Suppressor macrophage treated with lipopolysaccharide for 1 hour (primary cell): Measurements from ENCODE around the gene JAGN1.
A peak's percentile ranks its signal among the peaks of the same experiment; 100 is the strongest.
"Not testable (repeated sequence)": the region's sequence is repeated elsewhere in the genome, so short reads cannot be mapped to it uniquely, and the experiment has no call there.

ENCODE experiments used
- DNase-seq, 3 donors: peaks; one replicate each; pipeline ENCODE4 v3.0.0-alpha.2; 2020 to 2022

Gene JAGN1

DNA sequence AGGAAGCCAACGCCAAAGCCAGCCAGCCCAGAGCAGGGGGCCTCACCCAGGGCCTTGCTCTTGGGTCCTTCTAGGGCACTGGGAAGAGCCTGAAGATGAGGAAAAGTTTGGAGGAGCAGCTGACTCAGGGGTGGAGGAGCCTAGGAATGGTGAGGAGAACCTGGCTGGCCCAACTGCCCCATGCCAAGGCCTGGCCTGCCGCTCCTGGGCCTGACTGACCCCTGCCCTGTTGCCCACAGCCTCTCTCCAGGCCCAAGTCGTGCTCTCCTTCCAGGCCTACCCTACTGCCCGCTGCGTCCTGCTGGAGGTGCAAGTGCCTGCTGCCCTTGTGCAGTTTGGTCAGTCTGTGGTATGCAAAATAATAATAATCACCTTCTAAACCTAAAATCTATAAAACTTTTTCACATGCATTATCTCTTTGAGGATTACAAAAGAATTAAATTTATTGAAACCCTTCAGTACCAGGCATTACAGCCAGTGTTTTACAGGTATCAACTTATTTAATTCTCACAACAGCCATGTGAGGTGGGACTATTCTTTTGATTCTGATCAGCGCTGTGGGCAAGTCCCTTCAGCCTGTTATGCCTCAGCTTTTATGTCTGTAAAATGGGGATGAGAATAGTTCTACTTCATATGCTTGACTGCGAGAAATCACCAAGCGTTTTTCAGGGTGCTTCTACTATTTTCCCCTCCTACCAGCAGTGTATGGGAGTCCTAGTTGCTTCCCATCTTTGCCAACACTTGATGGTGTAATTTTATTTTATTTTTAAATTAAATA lies 28.0 kb downstream of the JAGN1 start:
- no peak for DNase-seq

DNA sequence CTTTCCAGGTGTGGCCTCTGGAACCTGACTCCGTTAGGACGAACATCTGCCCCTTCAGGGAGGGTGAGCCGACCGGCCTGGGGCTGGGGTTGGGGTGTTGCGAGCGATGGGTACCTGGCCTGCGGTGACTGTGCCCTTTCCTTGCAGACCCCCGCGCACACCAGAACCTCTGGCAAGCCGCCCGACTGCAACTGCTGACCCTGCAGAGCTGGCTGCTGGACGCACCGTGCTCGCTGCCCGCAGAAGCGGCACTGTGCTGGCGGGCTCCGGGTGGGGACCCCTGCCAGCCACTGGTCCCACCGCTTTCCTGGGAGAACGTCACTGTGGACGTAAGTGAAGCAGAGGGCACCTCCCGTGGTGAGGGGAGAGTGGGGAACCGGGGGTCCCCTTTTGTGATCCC lies 37.7 kb downstream of the JAGN1 start:
- DNase-seq: no peak

DNA sequence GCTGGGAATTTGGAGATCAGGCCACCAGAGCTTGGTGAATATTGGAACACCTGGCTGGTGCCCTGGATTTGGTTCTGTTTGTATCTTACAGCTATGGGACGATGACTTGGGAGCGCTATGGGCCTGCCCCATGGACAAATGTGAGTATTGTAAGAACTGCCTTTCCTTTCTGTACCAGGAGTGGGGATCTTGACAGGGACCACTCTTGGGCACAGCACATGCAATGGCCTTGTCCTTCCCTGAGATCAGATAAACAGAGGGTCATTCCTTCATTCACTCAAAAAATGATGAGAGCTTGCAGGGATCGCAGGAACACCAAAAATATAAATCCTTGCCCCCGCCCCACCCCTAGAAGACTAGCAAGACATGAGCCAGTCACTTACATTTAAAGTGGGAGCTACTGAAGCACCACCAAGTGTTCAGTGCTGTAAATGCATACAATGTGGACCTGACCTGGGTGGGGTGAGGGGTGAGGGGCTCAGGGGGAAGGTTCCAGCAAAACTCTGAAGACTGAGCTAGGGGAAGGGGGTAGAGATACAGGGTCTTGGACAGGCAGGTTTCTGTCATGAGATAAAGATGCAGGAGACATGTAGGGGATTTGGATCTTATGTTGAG lies 40.5 kb downstream of the JAGN1 start:
- DNase-seq: peak in 1 of 3 donors; percentile 20

DNA sequence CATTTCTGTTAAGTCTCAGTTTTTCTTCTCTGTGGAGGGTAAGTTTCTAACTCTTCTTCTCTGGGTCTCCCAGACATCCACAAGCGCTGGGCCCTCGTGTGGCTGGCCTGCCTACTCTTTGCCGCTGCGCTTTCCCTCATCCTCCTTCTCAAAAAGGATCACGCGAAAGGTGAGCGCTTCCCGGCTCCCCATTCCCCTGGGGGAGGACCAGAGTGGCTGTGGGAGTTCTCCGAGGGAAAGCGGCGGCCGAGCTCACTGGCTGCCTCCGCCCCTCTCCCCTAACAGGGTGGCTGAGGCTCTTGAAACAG lies 42.1 kb downstream of the JAGN1 start:
- DNase-seq: no peak

DNA sequence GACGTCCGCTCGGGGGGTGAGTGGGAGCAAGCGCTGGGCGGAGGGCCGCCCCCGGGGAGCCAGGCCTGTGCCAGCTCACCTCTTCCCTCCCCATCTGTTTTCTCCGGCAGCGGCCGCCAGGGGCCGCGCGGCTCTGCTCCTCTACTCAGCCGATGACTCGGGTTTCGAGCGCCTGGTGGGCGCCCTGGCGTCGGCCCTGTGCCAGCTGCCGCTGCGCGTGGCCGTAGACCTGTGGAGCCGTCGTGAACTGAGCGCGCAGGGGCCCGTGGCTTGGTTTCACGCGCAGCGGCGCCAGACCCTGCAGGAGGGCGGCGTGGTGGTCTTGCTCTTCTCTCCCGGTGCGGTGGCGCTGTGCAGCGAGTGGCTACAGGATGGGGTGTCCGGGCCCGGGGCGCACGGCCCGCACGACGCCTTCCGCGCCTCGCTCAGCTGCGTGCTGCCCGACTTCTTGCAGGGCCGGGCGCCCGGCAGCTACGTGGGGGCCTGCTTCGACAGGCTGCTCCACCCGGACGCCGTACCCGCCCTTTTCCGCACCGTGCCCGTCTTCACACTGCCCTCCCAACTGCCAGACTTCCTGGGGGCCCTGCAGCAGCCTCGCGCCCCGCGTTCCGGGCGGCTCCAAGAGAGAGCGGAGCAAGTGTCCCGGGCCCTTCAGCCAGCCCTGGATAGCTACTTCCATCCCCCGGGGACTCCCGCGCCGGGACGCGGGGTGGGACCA lies 42.6 kb downstream of the JAGN1 start:
- peak; percentile 89 to 93 (median 90) for DNase-seq

DNA sequence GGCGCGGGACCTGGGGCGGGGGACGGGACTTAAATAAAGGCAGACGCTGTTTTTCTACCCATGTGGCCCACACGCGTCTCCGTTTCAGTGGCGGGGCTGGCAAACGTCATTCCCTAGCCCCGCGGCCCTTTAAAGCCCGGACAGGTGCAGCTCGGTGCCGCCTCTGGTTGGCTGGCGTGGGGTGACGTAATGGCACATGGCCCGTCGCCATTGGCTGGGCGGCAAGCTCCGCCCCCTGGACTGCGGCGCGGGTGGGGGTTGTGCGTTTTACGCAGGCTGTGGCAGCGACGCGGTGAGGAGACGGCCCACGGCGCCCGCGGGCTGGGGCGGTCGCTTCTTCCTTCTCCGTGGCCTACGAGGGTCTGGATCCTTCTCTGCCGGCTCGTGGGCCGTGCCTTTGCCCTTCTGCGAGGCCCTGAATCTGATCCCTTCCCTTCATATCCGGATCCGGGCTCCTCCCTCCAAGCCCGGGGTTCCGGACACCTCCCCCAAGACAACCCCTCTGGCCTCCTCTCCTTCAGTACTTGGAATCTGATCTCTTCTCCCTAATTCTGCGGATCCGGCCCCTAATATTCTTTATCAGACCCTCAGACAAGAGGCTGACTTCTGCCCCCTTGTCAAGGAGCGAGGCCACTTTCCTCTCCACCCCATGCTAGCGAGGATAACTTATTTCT lies 43.3 kb downstream of the JAGN1 start, which contains the start of gene CRELD1:
TSS of gene CRELD1 (plus strand) at position 274 of the 674 bp plus-strand sequence. CDS start 605 bp downstream, outside the sequence.
- peak; percentile 97 to 98 (median 97) for DNase-seq

DNA sequence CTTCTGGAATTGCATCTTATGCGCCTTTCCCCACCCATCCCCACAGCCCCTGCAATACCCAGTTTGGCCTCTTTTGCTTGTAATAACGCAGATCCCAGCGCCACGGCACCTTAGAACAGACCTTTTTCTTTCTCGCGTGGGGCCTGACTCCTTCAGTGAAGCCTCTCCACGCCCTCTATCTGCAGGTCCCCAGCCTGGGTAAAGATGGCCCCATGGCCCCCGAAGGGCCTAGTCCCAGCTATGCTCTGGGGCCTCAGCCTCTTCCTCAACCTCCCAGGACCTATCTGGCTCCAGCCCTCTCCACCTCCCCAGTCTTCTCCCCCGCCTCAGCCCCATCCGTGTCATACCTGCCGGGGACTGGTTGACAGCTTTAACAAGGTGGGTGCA lies 43.8 kb downstream of the JAGN1 start:
- peak in 1 of 3 donors; percentile 29 for DNase-seq

DNA sequence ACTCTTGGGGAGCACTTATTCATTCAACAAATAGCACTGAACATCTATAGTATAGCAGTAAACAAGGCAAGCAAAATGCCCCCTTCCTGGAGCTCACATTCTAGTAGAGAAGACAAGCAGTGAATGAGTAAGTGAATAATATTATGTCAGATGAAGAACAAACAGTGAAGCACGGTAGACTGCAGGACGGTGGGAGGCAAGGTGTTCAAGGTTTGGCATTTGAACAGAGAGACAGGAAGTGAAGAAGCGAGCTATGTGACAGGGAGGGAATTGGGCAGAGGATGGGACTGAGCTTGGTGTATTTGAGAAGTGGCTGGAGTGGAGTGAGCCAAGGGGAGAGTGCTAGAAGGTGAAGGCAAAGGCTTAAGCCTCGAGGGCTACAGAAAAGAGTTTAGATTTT lies 44.6 kb downstream of the JAGN1 start:
- no peak for DNase-seq

DNA sequence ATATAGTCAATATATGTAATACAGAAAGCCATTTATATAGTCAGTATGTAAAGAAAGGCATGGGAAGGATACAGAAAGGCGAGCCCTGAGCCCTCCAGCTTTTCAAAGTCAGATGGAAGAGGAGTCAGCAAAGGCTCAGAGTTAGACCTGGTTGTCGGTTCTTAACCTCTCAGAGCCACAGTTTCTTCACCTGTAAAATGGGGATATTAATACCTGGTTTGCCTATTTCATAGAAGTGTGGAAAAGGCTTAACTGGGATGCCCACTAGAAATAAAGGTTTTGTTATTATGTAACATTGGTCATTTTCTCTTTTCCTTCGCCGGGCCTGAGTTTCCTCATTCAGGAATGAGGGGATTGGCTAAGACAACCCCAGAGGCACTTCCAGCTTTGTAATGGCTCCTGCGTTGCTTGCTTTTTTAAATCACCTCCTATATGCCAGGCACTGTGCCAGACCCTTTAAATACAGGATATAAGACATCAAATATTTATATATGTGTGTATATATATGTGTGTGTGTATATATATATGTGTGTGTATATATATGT lies 45.6 kb downstream of the JAGN1 start:
- peak; percentile 62 to 69 (median 68) for DNase-seq

DNA sequence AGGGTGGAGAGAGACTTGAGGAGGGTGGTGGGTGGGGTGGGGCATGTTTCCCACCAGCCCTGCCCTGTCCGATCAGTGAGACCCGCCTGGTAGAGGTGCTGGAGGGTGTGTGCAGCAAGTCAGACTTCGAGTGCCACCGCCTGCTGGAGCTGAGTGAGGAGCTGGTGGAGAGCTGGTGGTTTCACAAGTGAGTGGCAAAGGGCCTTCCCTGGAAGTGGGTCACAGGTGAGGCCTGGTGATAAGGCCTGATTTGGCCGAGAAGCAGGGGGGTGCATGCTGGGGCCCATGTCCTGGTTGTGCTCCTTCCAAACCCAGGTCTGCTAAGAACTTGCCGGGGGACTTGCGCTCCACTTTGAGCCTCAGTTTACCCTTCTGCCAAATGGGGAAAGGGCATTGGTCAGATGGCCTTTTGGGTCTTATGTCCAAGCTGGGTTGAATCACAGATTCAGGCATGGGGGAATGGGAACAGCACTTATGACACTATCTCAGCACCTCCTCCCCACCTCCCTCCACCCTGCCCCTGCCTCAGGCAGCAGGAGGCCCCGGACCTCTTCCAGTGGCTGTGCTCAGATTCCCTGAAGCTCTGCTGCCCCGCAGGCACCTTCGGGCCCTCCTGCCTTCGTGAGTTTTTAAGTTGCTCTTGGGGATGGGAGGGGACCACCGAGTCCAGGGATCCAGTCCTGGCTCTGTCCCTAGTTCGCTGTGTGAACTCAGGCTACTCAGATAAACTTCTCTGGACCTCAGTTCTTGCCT lies 47.3 kb downstream of the JAGN1 start:
- no peak for DNase-seq

DNA sequence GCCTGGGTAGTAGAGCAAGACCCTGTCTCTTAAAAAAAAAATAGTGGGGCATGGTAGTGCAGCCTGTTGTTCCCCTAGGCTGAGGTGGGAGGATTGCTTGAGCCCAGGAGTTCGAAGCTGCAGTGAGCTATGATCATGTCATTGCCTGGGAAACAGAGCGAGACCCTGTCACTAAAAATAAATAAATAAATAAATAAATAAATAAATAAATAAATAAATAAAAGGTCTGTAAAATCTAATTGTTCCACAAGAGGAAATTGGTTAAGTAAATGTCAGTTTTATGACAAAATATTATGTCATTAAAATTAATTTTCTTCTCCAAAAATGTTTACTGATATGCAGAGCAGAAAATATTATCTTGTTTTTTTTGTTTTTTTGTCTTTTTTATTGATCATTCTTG lies 48.6 kb downstream of the JAGN1 start:
- no peak for DNase-seq

DNA sequence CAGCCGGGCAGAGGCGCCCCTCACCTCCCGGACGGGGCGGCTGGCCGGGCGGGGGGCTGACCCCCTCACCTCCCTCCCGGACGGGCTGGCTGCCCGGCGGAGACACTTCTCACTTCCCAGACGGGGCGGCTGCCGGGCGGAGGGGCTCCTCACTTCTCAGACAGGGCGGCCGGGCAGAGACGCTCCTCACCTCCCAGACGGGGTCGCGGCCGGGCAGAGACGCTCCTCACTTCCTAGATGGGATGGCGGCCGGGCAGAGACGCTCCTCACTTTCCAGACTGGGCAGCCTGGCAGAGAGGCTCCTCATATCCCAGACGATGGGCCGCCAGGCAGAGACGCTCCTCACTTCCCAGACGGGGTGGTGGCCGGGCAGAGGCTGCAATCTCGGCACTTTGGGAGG lies 49.5 kb downstream of the JAGN1 start:
- DNase-seq: not testable (repeated sequence)

DNA sequence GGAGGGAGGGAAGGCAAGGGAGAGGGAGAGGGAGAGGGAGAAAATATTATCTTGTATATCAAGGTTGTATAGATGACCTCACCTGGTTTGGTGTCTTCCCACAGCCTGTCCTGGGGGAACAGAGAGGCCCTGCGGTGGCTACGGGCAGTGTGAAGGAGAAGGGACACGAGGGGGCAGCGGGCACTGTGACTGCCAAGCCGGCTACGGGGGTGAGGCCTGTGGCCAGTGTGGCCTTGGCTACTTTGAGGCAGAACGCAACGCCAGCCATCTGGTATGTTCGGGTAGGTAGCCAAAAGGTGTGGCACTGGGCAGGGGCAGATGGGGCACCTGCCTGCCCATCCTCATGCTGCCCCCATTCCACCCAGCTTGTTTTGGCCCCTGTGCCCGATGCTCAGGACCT lies 50.3 kb downstream of the JAGN1 start:
- DNase-seq: no peak

DNA sequence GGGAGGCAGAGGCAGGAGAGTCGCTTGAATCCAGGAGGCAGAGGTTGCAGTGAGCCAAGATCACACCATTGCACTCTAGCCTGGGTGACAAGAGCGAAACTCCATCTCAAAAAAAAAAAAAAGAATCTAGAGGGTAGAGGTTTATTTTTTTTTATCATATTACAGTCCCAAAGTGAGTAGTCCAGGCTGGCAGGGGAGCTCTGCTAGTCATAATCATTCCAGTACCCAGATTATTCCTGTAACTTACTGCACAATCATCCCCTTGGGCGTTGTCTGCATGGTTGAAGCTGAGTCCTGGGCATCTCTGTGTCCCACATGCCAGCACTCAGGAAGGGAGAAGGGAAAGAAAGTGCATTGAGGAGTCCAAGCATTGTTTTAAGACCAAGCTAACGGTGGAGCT lies 51.8 kb downstream of the JAGN1 start:
- no peak for DNase-seq

DNA sequence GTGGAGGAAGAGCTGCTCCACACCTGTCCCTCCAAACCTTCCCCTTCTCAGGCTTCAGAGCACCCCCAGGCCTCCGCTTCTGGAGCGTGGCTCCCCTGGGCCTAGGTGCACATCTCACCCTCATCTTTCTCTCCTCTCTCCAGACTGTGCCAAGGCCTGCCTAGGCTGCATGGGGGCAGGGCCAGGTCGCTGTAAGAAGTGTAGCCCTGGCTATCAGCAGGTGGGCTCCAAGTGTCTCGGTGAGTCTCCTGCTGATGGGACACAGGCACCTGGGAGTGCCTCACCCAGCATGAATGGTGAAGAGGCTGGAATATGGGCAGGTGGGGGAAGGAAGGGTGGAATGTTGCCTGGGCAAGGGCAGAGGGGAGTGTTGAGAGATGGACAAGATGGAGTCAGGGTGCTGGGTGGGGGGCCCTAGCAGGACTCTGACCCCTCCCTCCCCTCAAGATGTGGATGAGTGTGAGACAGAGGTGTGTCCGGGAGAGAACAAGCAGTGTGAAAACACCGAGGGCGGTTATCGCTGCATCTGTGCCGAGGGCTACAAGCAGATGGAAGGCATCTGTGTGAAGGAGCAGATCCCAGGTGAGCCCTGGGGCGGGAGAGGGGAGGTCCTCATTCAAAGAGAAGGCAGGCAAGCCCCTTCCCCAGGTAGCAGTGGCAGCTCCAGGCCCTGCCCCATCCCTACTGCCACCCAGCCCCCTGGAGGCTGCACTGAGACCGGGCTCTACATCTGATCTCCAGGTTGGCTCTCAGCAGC lies 52.7 kb downstream of the JAGN1 start:
- DNase-seq: no peak
